IMR-90 (cell line): ENCODE measurements around the gene WDR13. TPM values are rescaled to one million over a fixed set of nuclear protein-coding genes. Genes with fewer than 3 reads are reported as not detected.

Experiments used
- ATAC-seq: fragments of 200-7000 bp; cut with Tn5 transposase; 2 replicates; pipeline ENCODE4 v1.9.1; 2020; ENCODE audit warnings: low read depth, mild to moderate bottlenecking, moderate library complexity
- BruUV-seq: library from RNA; stranded (reverse); fragments of 400-500 nt; replicated peaks from 2 replicates; lab custom pipeline; 2021; lab: Mats Ljungman, UMichigan
- CTCF ChIA-PET: fragments of 300-600 bp; formaldehyde crosslinking; extraction: SDS; loops from one replicate; lab custom pipeline; 2021; ENCODE audit warnings: antibody characterized with exemption; lab: Yijun Ruan, JAX
- POLR2A ChIA-PET: fragments of 300-600 bp; sonication (Branson Sonifier 250); formaldehyde crosslinking; loops from one replicate; lab custom pipeline; 2022; ENCODE audit warnings: antibody characterized with exemption; ENCODE audit not compliant: unreplicated experiment; lab: Charles Lee
- DNase-seq: peaks from one replicate; pipeline ENCODE4 v3.0.0; 2013
- H2AFZ ChIP-seq: replicated peaks from 2 replicates; pipeline ENCODE3; 2013; ENCODE audit warnings: low read length, mild to moderate bottlenecking; ENCODE audit not compliant: poor library complexity
- H2AK5ac ChIP-seq: 2 replicates; pipeline ENCODE4 v1.6.1; 2013; ENCODE audit warnings: low read depth, low read length, inconsistent platforms
- H2AK9ac ChIP-seq: replicated peaks from 2 replicates; pipeline ENCODE3; 2013; ENCODE audit warnings: mild to moderate bottlenecking, low read depth, low read length, moderate library complexity; ENCODE audit not compliant: poor library complexity
- H2BK120ac ChIP-seq: 2 replicates; pipeline ENCODE4 v1.6.1; 2013; ENCODE audit warnings: low read depth, low read length, inconsistent platforms
- H2BK15ac ChIP-seq: 3 replicates; pipeline ENCODE4 v1.6.1; 2013; ENCODE audit warnings: low read depth, low read length, inconsistent platforms
- H2BK20ac ChIP-seq: 2 replicates; pipeline ENCODE4 v1.6.1; 2013; ENCODE audit warnings: low read depth, mild to moderate bottlenecking, inconsistent platforms, low read length, moderate library complexity
- H2BK5ac ChIP-seq: 2 replicates; pipeline ENCODE4 v1.6.1; 2013; ENCODE audit warnings: mild to moderate bottlenecking, low read depth, low read length, inconsistent platforms; ENCODE audit not compliant: poor library complexity, severe bottlenecking
- H3K14ac ChIP-seq: replicated peaks from 2 replicates; pipeline ENCODE4 v1.6.1; 2013; ENCODE audit warnings: low read depth, low read length, inconsistent platforms
- H3K18ac ChIP-seq: 2 replicates; pipeline ENCODE4 v1.6.1; 2013; ENCODE audit warnings: low read depth, low read length, control low read depth
- H3K23ac ChIP-seq: 2 replicates; pipeline ENCODE4 v1.6.1; 2013; ENCODE audit warnings: low read depth, low read length, inconsistent platforms
- H3K27ac ChIP-seq: 2 replicates; pipeline ENCODE4 v1.5.1; 2013; ENCODE audit warnings: mild to moderate bottlenecking, control low read depth, low read length; ENCODE audit not compliant: insufficient read depth
- H3K27me3 ChIP-seq: 2 replicates; pipeline ENCODE4 v1.6.1; 2013; ENCODE audit warnings: low read length; ENCODE audit not compliant: control insufficient read depth, insufficient read depth
- H3K36me3 ChIP-seq: 2 replicates; pipeline ENCODE4 v1.6.1; 2013; ENCODE audit warnings: low read length, mixed read lengths; ENCODE audit not compliant: control insufficient read depth, insufficient read depth
- H3K4ac ChIP-seq: 2 replicates; pipeline ENCODE4 v1.6.1; 2013; ENCODE audit warnings: low read depth, low read length, inconsistent platforms
- H3K4me1 ChIP-seq: 2 replicates; pipeline ENCODE4 v1.6.1; 2013; ENCODE audit warnings: low read length, mixed read lengths; ENCODE audit not compliant: control insufficient read depth, insufficient read depth
- H3K4me2 ChIP-seq: 2 replicates; pipeline ENCODE4 v1.6.1; 2013; ENCODE audit warnings: low read depth, mild to moderate bottlenecking, control low read depth, low read length, moderate library complexity
- H3K4me3 ChIP-seq: 2 replicates; pipeline ENCODE4 v1.5.1; 2013; ENCODE audit warnings: low read depth, mild to moderate bottlenecking, control low read depth, low read length, moderate library complexity; ENCODE audit not compliant: insufficient read depth
- H3K56ac ChIP-seq: 2 replicates; pipeline ENCODE4 v1.6.1; 2013; ENCODE audit warnings: low read length, inconsistent platforms; ENCODE audit not compliant: insufficient read depth; ENCODE audit errors: extremely low read depth
- H3K79me1 ChIP-seq, 2 experiments: 2 replicates each; pipeline ENCODE4 v1.6.1; 2013; ENCODE audit warnings: low read length in 2 of 2, inconsistent platforms in 1 of 2, low read depth in 1 of 2
- H3K9ac ChIP-seq: 2 replicates; pipeline ENCODE4 v1.6.1; 2013; ENCODE audit warnings: low read depth, low read length, control low read depth
- H3K9me1 ChIP-seq: 2 replicates; pipeline ENCODE4 v1.6.1; 2013; ENCODE audit warnings: low read length, inconsistent platforms; ENCODE audit not compliant: insufficient read depth
- H3K9me3 ChIP-seq: 2 replicates; pipeline ENCODE4 v1.6.1; 2013; ENCODE audit warnings: low read length; ENCODE audit not compliant: control insufficient read depth, insufficient read depth
- H4K20me1 ChIP-seq: 2 replicates; pipeline ENCODE4 v1.6.1; 2013; ENCODE audit warnings: low read length, inconsistent platforms; ENCODE audit not compliant: insufficient read depth
- H4K5ac ChIP-seq: 2 replicates; pipeline ENCODE4 v1.6.1; 2013; ENCODE audit warnings: mild to moderate bottlenecking, low read depth, low read length, control low read depth
- H4K8ac ChIP-seq, 2 experiments: 2 replicates each; pipeline ENCODE4 v1.6.1; 2013; ENCODE audit warnings: low read depth in 2 of 2, low read length in 2 of 2, control low read depth in 1 of 2, inconsistent platforms in 1 of 2
- H4K91ac ChIP-seq: 2 replicates; pipeline ENCODE4 v1.6.1; 2013; ENCODE audit warnings: low read depth, low read length, inconsistent platforms; ENCODE audit not compliant: insufficient read depth
- BHLHE40 ChIP-seq: fragments of 150-350 bp; IDR thresholded peaks from 2 replicates; pipeline ENCODE4 v1.6.1; 2016; ENCODE audit warnings: mild to moderate bottlenecking, low read depth, low read length
- CEBPB ChIP-seq: IDR thresholded peaks from 2 replicates; pipeline ENCODE4 v1.6.1; 2012; ENCODE audit warnings: low read depth, low read length, improper control_type of control experiment
- CHD1 ChIP-seq: IDR thresholded peaks from 2 replicates; pipeline ENCODE4 v1.6.1; 2012; ENCODE audit warnings: low read depth, low read length, improper control_type of control experiment
- CTCF ChIP-seq: conservative IDR thresholded peaks from 2 replicates; pipeline ENCODE4 v1.5.1; 2012; ENCODE audit warnings: mild to moderate bottlenecking, low read depth, low read length, improper control_type of control experiment
- ELK1 ChIP-seq: fragments of 150-350 bp; IDR thresholded peaks from 2 replicates; pipeline ENCODE4 v1.6.1; 2016; ENCODE audit warnings: low read depth, mild to moderate bottlenecking, low read length, moderate library complexity, borderline replicate concordance
- FOS ChIP-seq: fragments of 150-350 bp; IDR thresholded peaks from 2 replicates; pipeline ENCODE4 v1.6.1; 2016; ENCODE audit warnings: low read depth, low read length
- MAFK ChIP-seq: IDR thresholded peaks from 2 replicates; pipeline ENCODE4 v1.6.1; 2012; ENCODE audit warnings: low read depth, low read length, improper control_type of control experiment
- MAZ ChIP-seq: IDR thresholded peaks from 2 replicates; pipeline ENCODE4 v1.6.1; 2012; ENCODE audit warnings: low read depth, mild to moderate bottlenecking, low read length, improper control_type of control experiment, moderate library complexity, borderline replicate concordance
- MXI1 ChIP-seq: IDR thresholded peaks from 2 replicates; pipeline ENCODE4 v1.6.1; 2012; ENCODE audit warnings: low read depth, mild to moderate bottlenecking, low read length, moderate library complexity, borderline replicate concordance
- NFE2L2 ChIP-seq: fragments of 150-350 bp; IDR thresholded peaks from 2 replicates; pipeline ENCODE4 v1.6.1; 2016; ENCODE audit warnings: low read depth, mild to moderate bottlenecking, low read length
- POLR2A ChIP-seq: IDR thresholded peaks from 2 replicates; pipeline ENCODE4 v1.6.1; 2012; ENCODE audit warnings: mild to moderate bottlenecking, low read depth, low read length
- RAD21 ChIP-seq: IDR thresholded peaks from 2 replicates; pipeline ENCODE4 v1.6.1; 2012; ENCODE audit warnings: low read length, improper control_type of control experiment
- RCOR1 ChIP-seq: IDR thresholded peaks from 2 replicates; pipeline ENCODE4 v1.6.1; 2012; ENCODE audit warnings: mild to moderate bottlenecking, low read length, improper control_type of control experiment; ENCODE audit not compliant: insufficient replicate concordance
- RFX5 ChIP-seq: IDR thresholded peaks from 2 replicates; pipeline ENCODE4 v1.8.0; 2012; ENCODE audit warnings: low read depth, mild to moderate bottlenecking, low read length, moderate library complexity
- SMC3 ChIP-seq: fragments of 150-350 bp; IDR thresholded peaks from 2 replicates; pipeline ENCODE4 v1.6.1; 2016; ENCODE audit warnings: low read depth, mild to moderate bottlenecking, antibody characterized with exemption, low read length, moderate library complexity
- USF2 ChIP-seq: fragments of 150-350 bp; IDR thresholded peaks from 2 replicates; pipeline ENCODE4 v1.6.1; 2017; ENCODE audit warnings: mild to moderate bottlenecking, antibody characterized with exemption, low read length, low read depth
- WGBS, 2 experiments: methylation state at CpG; one replicate each; pipeline versions ENCODE4 v1.1.5 to v1.1.7; 2013; ENCODE audit warnings: missing lambda C conversion rate in 2 of 2; ENCODE audit not compliant: insufficient read length in 1 of 2; ENCODE audit errors: extremely low coverage in 2 of 2; 5-methylcytosine and 5-hydroxymethylcytosine counted together
- dilution Hi-C: fragments of 300-500 bp; cut with HindIII; formaldehyde crosslinking; loops from one replicate; pipeline ENCODE4 v1.14.3; 2018; ENCODE audit warnings: low sequenced_read_pairs; ENCODE audit not compliant: unreplicated experiment
- in situ Hi-C: fragments of 300-500 bp; cut with MboI; formaldehyde crosslinking; loops from 3 replicates; pipeline ENCODE4 v1.14.3; 2019; ENCODE audit warnings: low sequenced_read_pairs, inconsistent platforms, mixed read lengths
- intact Hi-C: fragments of 100-400 bp; cut with micrococcal nuclease; formaldehyde crosslinking; loops from 2 replicates; pipeline ENCODE4 v1.10.0; 2022
- polyA plus RNA-seq, 3 experiments: library from polyadenylated mRNA; depleted of rRNA; stranded (reverse); fragments of >200 nt; gene quantifications; 2 replicates each; pipeline ENCODE4 v1.2.3, GENCODE V29; 2012; ENCODE audit warnings: low replicate concordance in 1 of 3
- total RNA-seq: library from RNA; depleted of rRNA; stranded (reverse); fragments of >200 nt; gene quantifications from 2 replicates; pipeline ENCODE4 v1.2.3, GENCODE V29; 2012

WDR13 gene
- total and polyA plus RNA-seq, 2 of the 4 experiments (the other 2 are of a cell fraction), result 62.7 to 153 TPM

GRCh38 chrX:48560056-48560455, 37.2 kb upstream of the WDR13 start:
- POLR2A ChIA-PET, result no interaction called here
- Histone ChIP-seq H4K8ac (no peak overlapping the region), H3K9me3 (no peaks in the 10 kb centered on the region), H3K9ac (no peak overlapping the region), H2BK120ac (no peak overlapping the region), H2BK5ac (no peak overlapping the region), H3K9me1 (peaks cover 6% of the 10 kb centered on the region; the same call in 1 of the 2 replicates), H2BK20ac (no peak overlapping the region), H2BK15ac (no peak overlapping the region), H3K79me1 (peaks cover 0 to 5% of the 10 kb centered on the region in 2 experiments; a peak in 2 of 4 replicates), H3K23ac (no peak overlapping the region), H3K36me3 (peaks cover 27% of the 10 kb centered on the region), H4K5ac (no peak overlapping the region), H3K4me2 (no peak overlapping the region), H3K4me3 (no peak overlapping the region), H3K14ac (no peak overlapping the region), H3K18ac (no peak overlapping the region), H2AK5ac (no peak overlapping the region), H3K27ac (no peak overlapping the region), H3K4me1 (no peaks in the 10 kb centered on the region; the same call in 1 of the 2 replicates), H3K4ac (no peak overlapping the region), H4K91ac (no peak overlapping the region), H2AK9ac (no peak overlapping the region), H2AFZ (no peak overlapping the region), H3K27me3 (no peaks in the 10 kb centered on the region), H4K20me1 (no peaks in the 10 kb centered on the region), H3K56ac (no peak overlapping the region)
- in situ Hi-C loops (no loop called here), intact Hi-C loops (no loop called here), dilution Hi-C loops (no loop called here)
- no TSS peak for BruUV-seq
- CTCF ChIA-PET, result no interaction called here
- DNase-seq, result no peak
- no peak for TF ChIP-seq RFX5
- TF ChIP-seq USF2, result no peak
- TF ChIP-seq CTCF, result no peak
- TF ChIP-seq SMC3, result no peak
- no peak for TF ChIP-seq ELK1
- TF ChIP-seq RAD21, result no peak
- TF ChIP-seq CEBPB, result no peak
- TF ChIP-seq FOS, result no peak
- no peak for TF ChIP-seq CHD1
- TF ChIP-seq RCOR1, result no peak
- no peak for TF ChIP-seq POLR2A
- TF ChIP-seq BHLHE40, result no peak
- no peak for TF ChIP-seq MXI1
- TF ChIP-seq NFE2L2, result no peak
- TF ChIP-seq MAZ, result no peak
- TF ChIP-seq MAFK, result no peak
- no peak for ATAC-seq
- 89% methylated on average over 8 of the region's 14 CpGs; no CpG with 5 or more reads in 1 of the 2 experiments for WGBS, 2 experiments
